Activated naive CD8-positive, alpha-beta T cell (primary cell): ENCODE results near the gene FAM168A.
A peak's percentile ranks its signal among the peaks of the same experiment; 100 is the strongest.

Experiments used
- H3K27ac Mint-ChIP-seq: one replicate; pipeline ENCODE4 v1.8.0; 2021; ENCODE audit warnings: mixed read lengths
- H3K27me3 Mint-ChIP-seq: one replicate; pipeline ENCODE4 v1.8.0; 2021; ENCODE audit warnings: mixed read lengths
- H3K36me3 Mint-ChIP-seq: one replicate; pipeline ENCODE4 v1.8.0; 2021; ENCODE audit warnings: mixed read lengths
- H3K4me1 Mint-ChIP-seq: one replicate; pipeline ENCODE4 v1.8.0; 2021; ENCODE audit warnings: low read depth, mixed read lengths
- H3K4me3 Mint-ChIP-seq: one replicate; pipeline ENCODE4 v1.8.0; 2021; ENCODE audit warnings: mild to moderate bottlenecking, mixed read lengths
- H3K9me3 Mint-ChIP-seq: one replicate; pipeline ENCODE4 v1.8.0; 2021; ENCODE audit warnings: low read depth, mixed read lengths

Gene FAM168A

DNA sequence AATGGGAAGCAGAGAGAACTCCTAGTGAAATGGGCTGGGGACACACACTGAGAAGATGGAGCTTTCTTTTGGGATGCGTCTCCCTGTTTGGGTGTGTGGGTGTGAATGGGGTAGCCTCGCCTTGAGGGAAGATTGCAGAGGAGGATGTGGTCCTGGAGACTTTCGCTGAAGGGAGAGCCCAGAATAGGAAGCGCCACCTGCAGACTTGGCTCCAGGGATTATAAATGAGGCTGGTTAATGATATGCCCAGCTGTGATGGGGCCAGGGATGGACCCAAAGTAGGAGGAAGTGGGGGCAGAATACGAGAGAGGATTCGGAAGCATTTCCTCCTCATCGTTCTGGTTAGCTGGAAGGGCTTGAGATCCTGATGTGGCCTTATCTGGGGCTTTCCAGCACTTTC, 208.0 kb downstream of the FAM168A start:
- Mint-ChIP-seq H3K4me1 (peaks cover 25% of the 10 kb centered on the region), H3K9me3 (no peaks in the 10 kb centered on the region), H3K27me3 (no peaks in the 10 kb centered on the region), H3K27ac (no peak overlapping the region), H3K36me3 (no peaks in the 10 kb centered on the region), H3K4me3 (no peak overlapping the region)

DNA sequence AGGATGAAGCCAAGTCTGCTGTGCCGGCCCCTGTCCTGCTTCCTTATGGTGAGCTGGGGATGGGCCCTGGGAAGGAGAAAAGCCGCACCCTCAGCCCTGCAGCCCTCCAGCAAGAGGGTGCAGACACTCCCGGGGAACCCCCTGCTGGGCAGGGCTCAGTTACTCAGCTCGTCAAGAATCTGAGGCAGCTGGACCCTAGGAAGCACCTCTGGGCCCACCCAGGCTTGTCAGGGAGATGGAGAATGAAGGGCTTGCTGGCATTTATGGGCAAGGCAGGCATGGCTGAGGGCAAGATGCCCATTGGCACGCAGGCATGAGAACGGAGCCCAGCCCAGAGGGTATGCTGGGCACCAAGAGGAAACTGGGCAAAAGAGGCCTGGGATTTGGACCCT, 208.8 kb downstream of the FAM168A start:
- Mint-ChIP-seq H3K4me1 (peaks cover 33% of the 10 kb centered on the region), H3K27ac (no peak overlapping the region)

DNA sequence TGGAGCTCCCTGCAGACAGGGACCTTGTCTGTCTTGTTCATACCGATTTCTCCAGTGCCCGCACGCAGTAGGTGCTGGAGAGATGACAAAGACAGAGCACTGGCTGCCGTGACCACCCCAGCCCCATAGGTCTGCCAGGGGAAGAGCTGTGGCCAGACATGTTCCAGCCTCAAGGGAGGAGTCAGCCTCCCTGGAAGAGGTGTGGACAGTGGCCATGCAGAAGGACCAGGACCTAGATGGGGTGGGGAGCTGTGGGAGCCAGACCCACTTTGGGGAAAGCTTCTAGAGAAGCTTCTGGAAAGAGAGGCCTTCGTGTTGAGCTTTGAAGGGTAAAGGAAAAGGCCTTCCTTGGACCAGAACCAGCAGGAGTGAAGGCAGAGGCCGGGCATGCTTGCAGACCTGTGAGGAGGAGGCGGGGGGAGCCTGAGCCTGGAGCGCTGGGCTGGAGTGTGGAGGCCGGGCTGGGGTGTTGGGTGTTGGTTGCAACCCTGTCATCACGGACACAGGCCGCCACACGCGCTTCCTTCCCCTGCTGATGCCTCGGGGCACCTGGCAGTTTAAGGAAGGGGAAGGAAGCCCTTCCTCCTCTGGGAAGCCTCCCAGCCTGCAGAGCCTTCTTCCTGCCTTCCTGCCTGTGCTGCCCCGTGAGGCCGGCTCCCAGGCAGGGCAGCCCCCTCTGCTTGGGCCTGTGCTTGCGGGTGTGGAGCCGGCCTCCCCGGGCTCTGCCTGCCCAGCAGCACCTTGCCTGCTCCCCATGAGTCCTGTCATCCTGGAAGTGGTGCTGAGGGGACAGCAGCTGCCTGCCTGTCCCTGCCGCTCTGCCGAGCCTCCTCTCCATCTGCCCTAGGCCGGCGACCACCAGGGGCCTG, 209.4 kb downstream of the FAM168A start:
- Mint-ChIP-seq H3K4me1 (peaks cover 39% of the 10 kb centered on the region), H3K36me3 (no peaks in the 10 kb centered on the region), H3K4me3 (no peak overlapping the region), H3K9me3 (no peaks in the 10 kb centered on the region), H3K27ac (no peak overlapping the region), H3K27me3 (no peaks in the 10 kb centered on the region)

More for the DNA sequence above, 208.8 kb downstream of the FAM168A start:
- H3K4me3 Mint-ChIP-seq = no peak overlapping the region
- no peaks in the 10 kb centered on the region for H3K27me3 Mint-ChIP-seq
- no peaks in the 10 kb centered on the region for H3K9me3 Mint-ChIP-seq
- H3K36me3 Mint-ChIP-seq = no peaks in the 10 kb centered on the region

DNA sequence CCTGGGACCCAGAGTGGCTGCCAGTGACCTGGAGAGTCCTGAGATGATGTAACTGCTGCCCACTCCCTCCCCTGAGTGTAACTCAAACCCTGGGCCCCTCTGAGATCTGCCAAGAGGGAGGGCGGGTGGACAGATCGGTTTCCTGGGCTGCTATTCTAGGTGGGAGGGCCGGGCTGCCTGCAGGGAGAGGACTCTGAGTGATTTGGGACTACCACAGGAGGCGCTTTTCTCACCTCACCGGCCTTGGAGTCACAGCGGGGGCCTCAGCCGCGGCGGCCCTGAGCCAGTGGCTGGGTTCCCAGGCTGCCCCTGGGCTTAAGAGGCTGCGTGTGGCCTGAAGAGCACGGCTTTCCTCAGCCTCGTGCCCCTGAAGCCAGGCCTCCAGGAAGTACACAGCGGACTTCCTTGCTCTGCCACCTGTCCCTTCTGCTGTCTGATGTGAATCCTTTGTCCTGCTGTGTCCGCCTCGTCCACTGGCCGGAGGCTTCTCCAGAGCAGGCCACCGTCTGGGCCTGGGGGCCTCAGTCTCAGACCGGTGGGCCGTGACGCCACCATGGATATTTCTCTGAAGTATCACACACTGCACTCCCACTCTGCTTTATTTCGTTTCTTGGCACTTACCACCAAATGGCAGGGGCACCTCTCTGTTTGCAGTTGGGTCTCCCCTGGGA, 210.2 kb downstream of the FAM168A start:
- Mint-ChIP-seq H3K4me3 (no peak overlapping the region), H3K36me3 (no peaks in the 10 kb centered on the region), H3K27ac (no peak overlapping the region), H3K4me1 (peaks cover 43% of the 10 kb centered on the region), H3K9me3 (no peaks in the 10 kb centered on the region), H3K27me3 (no peaks in the 10 kb centered on the region)

DNA sequence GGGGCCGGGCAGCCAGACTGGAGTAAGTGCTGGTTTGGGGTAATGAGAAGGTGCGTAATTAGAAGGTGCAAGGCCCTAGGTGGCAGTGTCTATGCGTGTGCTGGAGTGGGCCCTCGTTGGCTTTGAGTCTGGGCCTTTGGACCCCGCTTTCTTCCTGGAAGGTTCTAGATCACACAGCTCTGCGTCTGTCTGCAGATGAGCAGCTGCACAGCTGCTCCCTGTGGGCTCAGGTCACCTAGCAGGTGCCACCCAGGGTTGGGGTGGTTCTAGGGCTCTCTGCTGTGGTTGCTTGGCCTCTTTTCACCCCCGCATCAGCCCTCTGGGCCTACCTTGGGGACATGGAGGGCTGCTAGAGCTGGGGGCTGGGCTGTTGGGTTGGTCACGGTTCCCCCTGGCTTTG, 211.4 kb downstream of the FAM168A start:
- H3K27me3 Mint-ChIP-seq = no peaks in the 10 kb centered on the region
- H3K4me1 Mint-ChIP-seq = peaks cover 52% of the 10 kb centered on the region
- no peaks in the 10 kb centered on the region for H3K9me3 Mint-ChIP-seq
- H3K27ac Mint-ChIP-seq = peak overlapping the region; percentile 41
- no peak overlapping the region for H3K4me3 Mint-ChIP-seq
- no peaks in the 10 kb centered on the region for H3K36me3 Mint-ChIP-seq

DNA sequence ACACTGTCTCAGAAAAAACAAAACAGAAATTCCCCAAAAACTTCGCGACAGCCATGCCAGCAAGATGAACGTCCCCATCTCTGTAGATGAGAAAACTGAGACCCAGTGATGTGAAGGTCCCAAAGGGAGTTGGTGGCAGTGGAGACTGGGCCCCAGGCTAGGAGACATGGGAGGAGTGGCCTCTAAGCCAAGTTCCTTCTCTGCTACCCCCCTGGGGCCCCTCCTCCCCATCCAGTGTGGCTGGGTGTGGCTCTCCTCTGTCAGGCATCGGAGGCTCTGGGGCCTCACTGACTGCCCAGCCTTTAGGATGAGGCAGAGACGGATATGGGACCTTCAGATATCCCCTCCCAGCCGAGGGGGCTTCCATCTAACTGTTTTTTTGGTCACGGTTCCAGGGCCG, 211.9 kb downstream of the FAM168A start:
- peak overlapping the region; percentile 41 for H3K27ac Mint-ChIP-seq
- no peaks in the 10 kb centered on the region for H3K36me3 Mint-ChIP-seq
- no peaks in the 10 kb centered on the region for H3K27me3 Mint-ChIP-seq
- peaks cover 54% of the 10 kb centered on the region for H3K4me1 Mint-ChIP-seq
- no peaks in the 10 kb centered on the region for H3K9me3 Mint-ChIP-seq
- no peak overlapping the region for H3K4me3 Mint-ChIP-seq

DNA sequence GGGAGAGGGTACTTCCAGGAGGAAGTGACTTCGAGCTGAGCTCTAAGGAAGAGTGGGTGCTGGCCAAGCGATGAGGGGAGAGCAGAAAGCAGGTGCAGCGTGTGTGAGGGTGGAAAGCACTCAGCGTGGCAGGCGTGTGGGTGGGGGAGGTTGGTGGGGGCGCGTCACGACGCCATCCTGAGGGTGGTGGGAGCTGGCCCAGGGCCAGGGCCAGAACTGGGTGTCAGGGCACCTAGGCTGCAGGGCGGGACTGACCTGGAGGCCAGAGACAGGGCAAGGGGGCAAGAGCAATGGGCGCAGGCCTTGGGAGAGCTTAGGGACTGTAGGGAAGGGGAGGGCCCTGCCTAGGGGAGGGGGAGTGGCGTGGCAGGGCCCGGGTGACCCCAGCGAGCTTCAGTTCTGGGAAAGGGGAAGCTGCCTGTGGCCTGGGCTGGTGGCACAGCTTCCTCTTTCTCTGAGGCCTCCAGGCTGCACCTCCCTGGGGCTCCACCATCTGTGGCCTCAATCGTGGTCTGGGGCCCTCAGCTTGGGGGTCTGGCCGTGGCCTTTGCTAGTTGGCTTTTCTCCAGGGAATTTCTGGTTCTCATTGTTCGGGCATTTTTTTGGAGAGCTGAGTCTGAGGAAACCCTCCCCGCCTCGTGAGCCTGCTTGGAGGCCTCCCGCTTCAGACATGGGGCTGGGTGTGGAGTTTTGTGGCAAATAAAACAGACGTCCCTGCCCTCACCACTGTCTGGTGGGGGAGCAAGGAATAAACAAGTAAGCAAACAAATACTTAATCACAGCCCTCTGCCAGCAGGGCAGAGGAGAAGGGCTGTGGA, 212.8 kb downstream of the FAM168A start:
- no peaks in the 10 kb centered on the region for H3K36me3 Mint-ChIP-seq
- H3K4me1 Mint-ChIP-seq = peaks cover 55% of the 10 kb centered on the region
- H3K27ac Mint-ChIP-seq = peak overlapping the region; percentile 11
- no peaks in the 10 kb centered on the region for H3K9me3 Mint-ChIP-seq
- H3K4me3 Mint-ChIP-seq = peak overlapping the region; percentile 38
- H3K27me3 Mint-ChIP-seq = no peaks in the 10 kb centered on the region

DNA sequence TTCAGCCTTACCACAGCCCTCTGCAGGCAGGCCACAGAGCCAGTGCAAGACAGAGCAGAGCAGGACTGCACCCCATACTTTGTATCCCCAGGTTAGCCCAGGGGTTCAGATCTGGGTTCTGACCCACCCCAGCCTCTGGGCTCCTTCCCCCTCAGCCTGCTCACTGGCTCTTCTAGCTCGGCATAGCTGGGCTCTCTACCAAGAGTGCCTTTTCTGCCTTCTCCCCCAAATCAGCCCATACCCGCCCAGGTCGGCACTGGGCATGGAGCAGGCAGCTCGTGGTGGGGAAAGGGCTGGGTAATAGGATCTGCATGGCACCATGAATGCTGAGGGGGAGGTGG, 213.4 kb downstream of the FAM168A start:
- Mint-ChIP-seq H3K27me3 (no peaks in the 10 kb centered on the region), H3K9me3 (no peaks in the 10 kb centered on the region), H3K36me3 (no peaks in the 10 kb centered on the region), H3K27ac (peak overlapping the region; percentile 11), H3K4me1 (peaks cover 58% of the 10 kb centered on the region), H3K4me3 (peak overlapping the region; percentile 13)

DNA sequence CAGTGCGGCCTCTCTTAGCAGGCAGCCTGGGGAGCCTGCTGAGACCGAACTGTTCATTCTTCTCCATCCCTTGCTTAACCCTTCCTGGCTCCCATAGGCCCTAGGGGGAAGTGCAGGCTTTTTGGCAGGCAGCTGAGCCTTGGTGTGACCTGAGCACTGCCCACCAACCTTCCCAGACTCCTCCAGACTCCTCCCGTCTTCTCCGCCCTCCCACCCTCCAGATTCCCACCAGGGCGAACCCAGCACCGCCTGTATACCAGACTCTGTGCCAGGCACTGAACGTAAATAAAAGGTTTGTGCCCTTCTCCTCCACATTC, 213.8 kb downstream of the FAM168A start:
- peaks cover 58% of the 10 kb centered on the region for H3K4me1 Mint-ChIP-seq
- no peak overlapping the region for H3K27ac Mint-ChIP-seq
- no peaks in the 10 kb centered on the region for H3K36me3 Mint-ChIP-seq
- no peak overlapping the region for H3K4me3 Mint-ChIP-seq
- H3K27me3 Mint-ChIP-seq = no peaks in the 10 kb centered on the region
- no peaks in the 10 kb centered on the region for H3K9me3 Mint-ChIP-seq

DNA sequence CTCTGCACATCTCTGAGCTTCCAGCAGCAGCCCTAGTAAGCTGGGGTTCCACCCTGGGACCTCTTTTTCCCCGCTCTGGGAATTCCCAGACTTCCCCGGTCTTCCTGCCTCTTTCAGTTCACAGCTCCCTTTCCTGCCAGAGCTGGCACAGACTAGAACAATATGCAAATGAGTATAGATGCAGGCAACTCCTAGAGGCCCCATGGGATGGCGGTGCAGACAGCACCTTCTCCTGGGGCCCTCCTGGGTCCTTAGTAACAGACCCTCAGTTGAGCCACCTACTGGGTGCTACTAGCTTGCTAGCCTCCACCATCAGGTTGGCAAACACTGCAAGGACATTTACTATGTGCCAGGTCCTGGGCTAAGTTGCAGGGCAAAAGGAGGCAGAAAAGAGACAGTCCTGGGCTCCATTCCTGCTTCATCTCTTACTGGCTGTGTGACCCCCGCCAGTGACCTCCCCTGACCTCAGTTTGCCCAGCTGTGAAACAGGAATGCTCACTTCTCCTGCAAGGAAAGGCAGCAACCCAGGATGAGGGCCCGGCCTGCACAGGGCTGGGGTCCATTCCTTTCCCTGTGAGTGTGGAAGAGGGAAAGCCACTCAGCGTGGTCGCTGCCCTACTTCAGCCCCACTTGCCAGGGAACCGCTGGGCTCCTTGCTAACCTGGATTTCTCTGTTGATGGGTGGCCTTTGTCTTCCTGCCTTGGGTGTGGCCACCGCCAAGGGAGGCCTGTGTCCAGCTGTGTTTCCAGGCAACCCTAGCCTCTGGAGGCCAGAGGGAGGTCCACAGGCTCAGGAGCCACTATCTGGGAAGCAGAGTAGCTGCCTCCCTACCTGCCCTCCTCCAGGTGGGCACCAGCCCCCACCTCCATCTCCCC, 214.4 kb downstream of the FAM168A start:
- no peak overlapping the region for H3K27ac Mint-ChIP-seq
- H3K4me3 Mint-ChIP-seq = no peak overlapping the region
- no peaks in the 10 kb centered on the region for H3K9me3 Mint-ChIP-seq
- H3K36me3 Mint-ChIP-seq = no peaks in the 10 kb centered on the region
- peaks cover 62% of the 10 kb centered on the region for H3K4me1 Mint-ChIP-seq
- H3K27me3 Mint-ChIP-seq = no peaks in the 10 kb centered on the region

DNA sequence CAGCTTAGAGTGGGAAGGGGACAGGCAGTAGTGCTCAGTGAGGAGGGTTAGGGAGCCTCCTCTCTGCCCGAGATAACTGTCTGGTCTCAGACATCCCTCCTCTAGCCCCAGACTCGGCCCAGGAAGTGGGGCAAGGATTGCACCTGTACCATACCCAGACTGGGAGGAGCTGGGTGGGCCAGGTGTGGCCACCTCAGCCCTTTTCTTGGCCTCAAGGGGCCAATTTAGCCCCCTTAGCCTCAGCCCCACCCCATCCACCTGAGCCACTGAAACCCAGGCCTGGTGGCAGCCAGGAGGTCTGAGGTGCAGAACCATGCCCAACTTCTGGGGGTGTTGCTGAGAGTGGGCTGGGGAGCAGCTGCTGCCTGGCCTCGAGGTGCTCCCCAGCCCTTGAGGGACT, 215.2 kb downstream of the FAM168A start:
- Mint-ChIP-seq H3K27ac (no peak overlapping the region), H3K36me3 (no peaks in the 10 kb centered on the region)

DNA sequence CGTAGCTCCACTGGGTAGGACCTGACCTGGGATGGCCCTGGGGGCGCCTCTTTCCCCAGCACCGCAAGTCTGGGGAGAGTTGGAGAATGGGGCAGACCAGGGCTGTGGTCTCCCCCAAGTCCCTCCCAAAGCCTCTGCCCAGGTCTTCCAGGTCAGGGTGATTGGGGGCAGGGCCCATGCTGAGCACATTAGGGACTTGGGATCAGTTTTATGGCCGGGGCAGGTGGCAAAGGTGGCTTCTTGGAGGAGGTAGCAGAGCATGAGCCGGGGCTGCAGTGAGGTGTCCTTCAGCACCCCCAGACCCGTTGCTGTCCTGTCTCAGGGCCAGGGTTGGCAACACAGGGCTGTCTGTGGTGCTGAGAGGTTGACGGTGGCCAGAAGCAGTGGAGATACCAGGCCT, 215.7 kb downstream of the FAM168A start:
- H3K9me3 Mint-ChIP-seq = no peaks in the 10 kb centered on the region
- H3K36me3 Mint-ChIP-seq = no peaks in the 10 kb centered on the region
- H3K4me3 Mint-ChIP-seq = no peak overlapping the region
- H3K4me1 Mint-ChIP-seq = peaks cover 70% of the 10 kb centered on the region
- peak overlapping the region; percentile 64 for H3K27ac Mint-ChIP-seq
- H3K27me3 Mint-ChIP-seq = no peaks in the 10 kb centered on the region

More for the DNA sequence above, 215.2 kb downstream of the FAM168A start:
- Mint-ChIP-seq H3K4me3 (no peak overlapping the region), H3K9me3 (no peaks in the 10 kb centered on the region), H3K4me1 (peaks cover 66% of the 10 kb centered on the region), H3K27me3 (no peaks in the 10 kb centered on the region)

DNA sequence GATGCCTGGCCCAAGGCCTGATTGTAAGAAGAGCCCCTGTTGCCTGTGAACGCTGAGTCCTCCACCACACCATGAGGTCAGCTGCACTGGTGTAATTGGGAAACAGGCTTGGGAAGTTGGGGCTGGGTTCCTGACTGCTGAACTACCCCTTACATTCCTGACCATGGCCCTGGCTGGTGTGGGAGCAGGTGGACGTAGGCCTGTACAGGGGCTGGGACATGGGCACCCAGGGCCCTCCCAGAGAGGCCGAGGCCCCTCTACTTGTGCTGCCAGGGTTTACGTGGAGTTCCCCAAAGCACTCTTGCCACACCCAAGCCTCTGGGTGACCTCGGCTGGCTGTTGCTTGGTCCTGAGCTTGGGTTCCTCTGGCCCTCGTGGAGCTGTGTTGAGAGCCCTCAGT, 216.3 kb downstream of the FAM168A start:
- Mint-ChIP-seq H3K4me3 (no peak overlapping the region), H3K27ac (no peak overlapping the region), H3K9me3 (no peaks in the 10 kb centered on the region), H3K4me1 (peaks cover 70% of the 10 kb centered on the region), H3K27me3 (no peaks in the 10 kb centered on the region), H3K36me3 (no peaks in the 10 kb centered on the region)

DNA sequence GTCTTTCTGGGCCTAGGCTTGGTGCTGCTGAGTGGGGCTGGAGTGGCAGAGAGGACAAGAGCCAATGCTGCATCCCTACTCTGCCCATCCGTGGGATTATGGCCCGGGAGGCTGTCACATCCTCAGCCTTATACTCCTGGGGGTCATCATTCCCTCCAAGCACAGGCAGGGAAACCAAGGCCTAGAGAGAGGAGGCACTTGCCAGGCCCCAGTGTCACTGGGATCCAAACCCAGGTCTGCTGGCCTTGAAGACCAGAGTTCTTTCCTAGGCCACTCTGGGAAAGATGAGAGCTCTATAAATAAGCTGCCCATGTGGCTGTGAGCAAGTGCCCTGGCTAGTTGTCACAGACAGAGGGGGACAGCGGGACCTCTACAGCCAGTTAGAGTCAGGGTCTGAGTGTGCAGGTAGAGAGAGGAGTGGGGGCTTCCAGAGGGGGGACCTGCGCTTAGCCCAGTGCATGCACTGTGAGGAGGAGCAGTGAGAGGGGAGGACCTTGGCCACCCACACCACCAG, 217.0 kb downstream of the FAM168A start:
- H3K27me3 Mint-ChIP-seq = no peaks in the 10 kb centered on the region
- no peaks in the 10 kb centered on the region for H3K36me3 Mint-ChIP-seq
- H3K27ac Mint-ChIP-seq = no peak overlapping the region
- H3K9me3 Mint-ChIP-seq = no peaks in the 10 kb centered on the region
- no peak overlapping the region for H3K4me3 Mint-ChIP-seq
- H3K4me1 Mint-ChIP-seq = peaks cover 67% of the 10 kb centered on the region
